ENCODE data around the gene TM6SF1. TPM values are rescaled to one million over a fixed set of nuclear protein-coding genes. Genes with fewer than 3 reads are reported as not detected.

TM6SF1 gene
- total and polyA plus RNA-seq, 2 donors (not counting 1 experiment from before 2014, with no cell fraction given), result 3.6 to 3.9 TPM

DNA sequence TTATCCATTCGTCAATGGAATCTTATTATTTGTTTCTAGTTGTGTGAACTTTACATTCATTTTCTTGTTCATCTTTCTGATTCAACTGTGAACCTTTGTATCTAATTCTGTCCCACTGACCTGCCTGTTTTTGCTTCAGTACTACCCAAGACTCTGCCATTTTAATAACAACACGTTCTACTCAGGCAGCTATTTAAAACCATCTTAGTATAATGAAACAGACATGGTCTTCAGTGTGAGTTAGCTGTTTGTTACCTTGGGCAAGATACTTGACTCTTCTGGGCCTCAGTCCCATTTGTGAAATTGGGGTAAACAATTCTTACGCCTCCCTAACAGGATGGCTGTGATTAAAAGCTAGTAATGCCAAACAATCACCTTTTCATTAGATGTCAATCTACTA lies 42.0 kb upstream of the TM6SF1 start:
- Histone ChIP-seq H3K4me1 (ENCODE audit: control insufficient read depth, extremely low read depth, insufficient read depth, low read length) (peaks cover 3% of the 10 kb centered on the region), H3K4me3 (replicated peaks in 1 of 4; ENCODE audit: control extremely low read depth in 1 of 4, insufficient read depth in 1 of 4, low read depth in 3 of 4, low read length in 4 of 4) (peak overlapping the region; percentile 87 to 95 (median 92)), H3K36me3 (ENCODE audit: control insufficient read depth, insufficient read depth, low read length) (peaks cover 1% of the 10 kb centered on the region), H3K9me3 (ENCODE audit: control insufficient read depth, insufficient read depth, low read depth, low read length) (no peaks in the 10 kb centered on the region), H3K79me2 (ENCODE audit: control insufficient read depth, insufficient read depth, low read length) (peaks cover 62% of the 10 kb centered on the region), H3K27ac (ENCODE audit: insufficient read depth, low read length) (no peak overlapping the region), H2AFZ (ENCODE audit: low read length) (no peak overlapping the region), H3K27me3 (ENCODE audit: control insufficient read depth, insufficient read depth, low read length) (no peaks in the 10 kb centered on the region), H4K20me1 (ENCODE audit: control insufficient read depth, extremely low read depth, insufficient read depth, low read length) (peaks cover 5% of the 10 kb centered on the region), H3K4me2 (ENCODE audit: extremely low read depth, insufficient read depth, low read length) (peak overlapping the region; percentile 97), H3K9ac (ENCODE audit: insufficient read depth, low read length) (no peak overlapping the region)
- no peak for DNase-seq (ENCODE audit: low read depth in 2 of 2)
- TF ChIP-seq EZH2 (IDR thresholded peaks at IDR 0.05; ENCODE audit: low read length, missing control alignments), result no peak
- TF ChIP-seq, protein P1, sequence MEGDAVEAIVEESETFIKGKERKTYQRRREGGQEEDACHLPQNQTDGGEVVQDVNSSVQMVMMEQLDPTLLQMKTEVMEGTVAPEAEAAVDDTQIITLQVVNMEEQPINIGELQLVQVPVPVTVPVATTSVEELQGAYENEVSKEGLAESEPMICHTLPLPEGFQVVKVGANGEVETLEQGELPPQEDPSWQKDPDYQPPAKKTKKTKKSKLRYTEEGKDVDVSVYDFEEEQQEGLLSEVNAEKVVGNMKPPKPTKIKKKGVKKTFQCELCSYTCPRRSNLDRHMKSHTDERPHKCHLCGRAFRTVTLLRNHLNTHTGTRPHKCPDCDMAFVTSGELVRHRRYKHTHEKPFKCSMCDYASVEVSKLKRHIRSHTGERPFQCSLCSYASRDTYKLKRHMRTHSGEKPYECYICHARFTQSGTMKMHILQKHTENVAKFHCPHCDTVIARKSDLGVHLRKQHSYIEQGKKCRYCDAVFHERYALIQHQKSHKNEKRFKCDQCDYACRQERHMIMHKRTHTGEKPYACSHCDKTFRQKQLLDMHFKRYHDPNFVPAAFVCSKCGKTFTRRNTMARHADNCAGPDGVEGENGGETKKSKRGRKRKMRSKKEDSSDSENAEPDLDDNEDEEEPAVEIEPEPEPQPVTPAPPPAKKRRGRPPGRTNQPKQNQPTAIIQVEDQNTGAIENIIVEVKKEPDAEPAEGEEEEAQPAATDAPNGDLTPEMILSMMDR (conservative IDR thresholded peaks at IDR 0.05 in 1 of 2, IDR thresholded peaks at IDR 0.05 in 1 of 2; ENCODE audit: low read depth in 1 of 2, low read length in 2 of 2), result no peak

DNA sequence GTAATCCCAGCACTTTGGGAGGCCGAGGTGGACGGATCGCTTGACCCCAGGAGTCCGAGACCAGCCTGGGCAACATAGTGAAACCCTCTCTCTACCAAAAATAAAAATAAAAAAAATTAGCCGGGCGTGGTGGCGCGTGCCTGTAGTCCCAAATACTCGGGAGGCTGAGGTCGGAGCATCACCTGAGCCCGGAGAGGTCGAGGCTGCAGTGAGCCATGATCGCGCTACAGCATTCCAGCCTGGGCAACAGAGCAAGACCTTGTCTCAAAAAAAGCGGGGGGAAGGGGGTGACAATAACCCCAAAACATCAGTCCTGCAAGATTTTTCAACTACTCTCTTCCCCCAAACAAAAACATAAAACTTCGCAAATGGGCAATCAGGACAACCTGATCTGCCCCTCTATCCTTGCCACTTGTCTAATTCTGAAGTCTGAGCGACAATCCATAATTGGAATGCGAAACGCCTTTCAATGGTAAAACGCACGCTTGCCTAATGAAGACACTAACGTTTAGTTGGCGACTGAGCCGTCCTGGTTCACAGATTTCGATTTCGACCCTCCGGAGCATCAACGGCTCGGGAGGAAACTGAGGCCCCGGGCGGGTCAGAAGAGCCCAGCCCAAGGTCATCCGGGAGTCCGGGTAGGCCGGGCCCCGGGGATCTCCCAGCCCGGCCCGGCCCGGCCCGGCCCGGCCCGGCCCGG lies 41.3 kb upstream of the TM6SF1 start:
- Histone ChIP-seq H3K4me3 (replicated peaks in 1 of 4; ENCODE audit: control extremely low read depth in 1 of 4, insufficient read depth in 1 of 4, low read depth in 3 of 4, low read length in 4 of 4) (peak overlapping the region; percentile 87 to 95 (median 92)), H3K27me3 (ENCODE audit: control insufficient read depth, insufficient read depth, low read length) (no peaks in the 10 kb centered on the region), H3K4me2 (ENCODE audit: extremely low read depth, insufficient read depth, low read length) (peak overlapping the region; percentile 97), H3K9ac (ENCODE audit: insufficient read depth, low read length) (peak overlapping the region; percentile 97), H3K79me2 (ENCODE audit: control insufficient read depth, insufficient read depth, low read length) (peaks cover 56% of the 10 kb centered on the region), H3K4me1 (ENCODE audit: control insufficient read depth, extremely low read depth, insufficient read depth, low read length) (peaks cover 3% of the 10 kb centered on the region), H4K20me1 (ENCODE audit: control insufficient read depth, extremely low read depth, insufficient read depth, low read length) (peaks cover 5% of the 10 kb centered on the region), H3K36me3 (ENCODE audit: control insufficient read depth, insufficient read depth, low read length) (peaks cover 1% of the 10 kb centered on the region), H2AFZ (ENCODE audit: low read length) (peak overlapping the region; percentile 51), H3K27ac (ENCODE audit: insufficient read depth, low read length) (peak overlapping the region; percentile 91), H3K9me3 (ENCODE audit: control insufficient read depth, insufficient read depth, low read depth, low read length) (no peaks in the 10 kb centered on the region)
- DNase-seq (ENCODE audit: low read depth in 2 of 2), result no peak
- TF ChIP-seq EZH2 (IDR thresholded peaks at IDR 0.05; ENCODE audit: low read length, missing control alignments), result no peak
- TF ChIP-seq, protein P1 (conservative IDR thresholded peaks at IDR 0.05 in 1 of 2, IDR thresholded peaks at IDR 0.05 in 1 of 2; ENCODE audit: low read depth in 1 of 2, low read length in 2 of 2), result no peak

DNA sequence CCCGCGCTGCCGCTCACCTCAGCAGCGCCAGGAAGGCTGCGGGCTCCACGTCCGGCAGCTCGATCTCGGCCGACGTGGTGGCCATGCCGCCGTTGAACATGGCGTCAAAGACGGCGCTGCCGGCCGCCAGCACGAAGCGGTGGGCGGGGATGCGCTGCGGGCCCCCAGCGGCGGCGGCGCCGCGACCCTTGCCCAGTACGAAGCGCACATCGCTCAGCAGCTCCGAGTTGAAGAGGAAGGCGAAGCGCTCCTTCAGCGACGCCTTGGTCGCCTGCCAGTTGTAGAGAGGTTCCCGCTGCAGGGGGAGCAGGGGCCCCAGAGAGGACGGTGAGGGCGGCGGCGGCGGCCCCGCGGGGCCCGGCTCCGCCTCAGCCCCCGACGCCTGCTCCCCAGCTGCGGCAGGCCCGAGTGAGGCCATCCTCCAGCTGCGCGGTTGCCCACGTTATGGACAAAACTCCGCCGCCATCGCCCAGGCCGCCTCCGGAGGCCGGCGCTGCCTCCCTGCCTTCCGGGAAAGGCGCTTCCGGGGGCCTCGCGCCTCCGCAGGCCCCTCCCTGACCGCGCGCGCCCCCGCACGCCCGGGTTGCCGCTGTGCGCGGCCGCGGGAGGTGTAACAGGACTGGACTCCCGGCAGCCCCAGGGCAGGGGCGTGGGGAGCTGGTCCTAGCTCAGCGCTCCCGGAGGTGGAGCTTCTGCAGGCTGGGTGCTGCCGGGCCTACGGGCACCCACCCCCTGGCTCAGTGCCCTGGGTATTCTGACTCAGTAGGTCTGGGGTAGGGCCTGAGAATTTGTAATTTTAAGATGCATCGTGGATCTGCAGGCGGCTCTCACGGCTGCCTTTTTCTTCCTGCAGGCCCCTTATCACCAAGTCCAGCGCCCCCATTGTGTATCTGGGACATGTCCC lies 40.5 kb upstream of the TM6SF1 start, which contains the start of gene BTBD1:
TSS of gene BTBD1 (minus strand) at position 519 of the 904 bp plus-strand sequence. CDS start at position 418, 101 bp downstream.
- TF ChIP-seq, protein P1 (conservative IDR thresholded peaks at IDR 0.05 in 1 of 2, IDR thresholded peaks at IDR 0.05 in 1 of 2; ENCODE audit: low read depth in 1 of 2, low read length in 2 of 2), result no peak
- no peak for TF ChIP-seq EZH2 (IDR thresholded peaks at IDR 0.05; ENCODE audit: low read length, missing control alignments)
- peaks cover 1% of the 10 kb centered on the region for H3K36me3 ChIP-seq (ENCODE audit: control insufficient read depth, insufficient read depth, low read length)
- peaks cover 48% of the 10 kb centered on the region for H3K79me2 ChIP-seq (ENCODE audit: control insufficient read depth, insufficient read depth, low read length)
- peak within 1 kb of the TSS; percentile 97 for H3K9ac ChIP-seq (ENCODE audit: insufficient read depth, low read length)
- H2AFZ ChIP-seq (ENCODE audit: low read length), result peak within 1 kb of the TSS; percentile 77
- peak within 1 kb of the TSS; percentile 91 for H3K27ac ChIP-seq (ENCODE audit: insufficient read depth, low read length)
- H4K20me1 ChIP-seq (ENCODE audit: control insufficient read depth, extremely low read depth, insufficient read depth, low read length), result peaks cover 5% of the 10 kb centered on the region
- peak within 1 kb of the TSS; percentile 97 for H3K4me2 ChIP-seq (ENCODE audit: extremely low read depth, insufficient read depth, low read length)
- peaks cover 3% of the 10 kb centered on the region for H3K4me1 ChIP-seq (ENCODE audit: control insufficient read depth, extremely low read depth, insufficient read depth, low read length)
- H3K4me3 ChIP-seq (replicated peaks in 1 of 4; ENCODE audit: control extremely low read depth in 1 of 4, insufficient read depth in 1 of 4, low read depth in 3 of 4, low read length in 4 of 4), result peak within 1 kb of the TSS; percentile 87 to 95 (median 92)
- H3K9me3 ChIP-seq (ENCODE audit: control insufficient read depth, insufficient read depth, low read depth, low read length), result no peaks in the 10 kb centered on the region
- no peaks in the 10 kb centered on the region for H3K27me3 ChIP-seq (ENCODE audit: control insufficient read depth, insufficient read depth, low read length)
- DNase-seq (ENCODE audit: low read depth in 2 of 2), result peak; percentile 95 to 98

Measured in fibroblast of lung (primary cell).